Glomerular visceral epithelial cell (primary cell): ENCODE data around the gene SERTAD1.

Experiments used
- DNase-seq: peaks from one replicate; pipeline ENCODE4 v3.0.0-alpha.2; 2016; ENCODE audit errors: extremely low spot score

SERTAD1 gene

GRCh38 chr19:40425450-40426287 is at the start of gene SERTAD1:
Gene SERTAD1, minus strand, starts transcription at chr19:40425992. Its CDS starts 2,446 bp downstream, at chr19:40423546.
- DNase-seq, result peak; percentile 99

GRCh38 chr19:40474737-40475136 is 48.9 kb upstream of the SERTAD1 start:
- DNase-seq, result no peak

GRCh38 chr19:40472516-40472915 is 46.7 kb upstream of the SERTAD1 start:
- DNase-seq, result no peak

GRCh38 chr19:40471111-40471510 is 45.3 kb upstream of the SERTAD1 start:
- no peak for DNase-seq

- DNase-seq, result no peak
Observed at GRCh38 chr19:40469011-40469410, 43.2 kb upstream of the SERTAD1 start.

GRCh38 chr19:40466985-40467734 is 41.4 kb upstream of the SERTAD1 start, which contains the start of gene SPTBN4:
Gene SPTBN4, plus strand, starts transcription at chr19:40467001. Its CDS starts 5,621 bp downstream, at chr19:40472622.
- no peak for DNase-seq

- no peak for DNase-seq
Observed at GRCh38 chr19:40466219-40466984, 40.6 kb upstream of the SERTAD1 start.

GRCh38 chr19:40465557-40466218 is 39.9 kb upstream of the SERTAD1 start, which contains the start of gene BLVRB:
Gene BLVRB, minus strand, starts transcription at chr19:40465745. Its CDS starts 57 bp downstream, at chr19:40465688.
- peak; percentile 100 for DNase-seq

GRCh38 chr19:40465025-40465556 is 39.3 kb upstream of the SERTAD1 start:
- peak; percentile 85 for DNase-seq

- DNase-seq, result peak; percentile 88
Observed at GRCh38 chr19:40464059-40465024, 38.5 kb upstream of the SERTAD1 start.

GRCh38 chr19:40463587-40464037 is 37.8 kb upstream of the SERTAD1 start:
- DNase-seq, result peak; percentile 50

GRCh38 chr19:40461669-40462221 is 36.0 kb upstream of the SERTAD1 start:
- no peak for DNase-seq

GRCh38 chr19:40460185-40460584 is 34.4 kb upstream of the SERTAD1 start:
- no peak for DNase-seq

GRCh38 chr19:40458597-40458974 is 32.8 kb upstream of the SERTAD1 start:
- DNase-seq, result no peak

- DNase-seq, result no peak
Observed at GRCh38 chr19:40457953-40458596, 32.3 kb upstream of the SERTAD1 start.

- DNase-seq, result no peak
Observed at GRCh38 chr19:40457048-40457447, 31.3 kb upstream of the SERTAD1 start.

- peak; percentile 32 for DNase-seq
Observed at GRCh38 chr19:40453943-40454342, 28.2 kb upstream of the SERTAD1 start.

GRCh38 chr19:40453151-40453735 is 27.5 kb upstream of the SERTAD1 start:
- DNase-seq, result no peak

- no peak for DNase-seq
Observed at GRCh38 chr19:40452016-40452415, 26.2 kb upstream of the SERTAD1 start.
